ENCODE results near the gene TEKT2. TPM values are rescaled to one million over a fixed set of nuclear protein-coding genes. Genes with fewer than 3 reads are reported as not detected.
A peak's percentile ranks its signal among the peaks of the same experiment; 100 is the strongest.

TEKT2 gene
- total and polyA plus RNA-seq, 2 of the 8 experiments (the other 6 are each of a cell fraction or from before 2014, with no cell fraction given), result 1.6 to 1.7 TPM

GRCh38 chr1:36091698-36092097 is 7.8 kb downstream of the TEKT2 start:
- ChIA-PET CTCF (ENCODE audit: partially characterized antibody) (interaction anchor here (32.6 kb wide), 1 partner anchor 46 kb away, joined by 738 read pairs; no protein-coding TSS in a partner anchor), POLR2A (ENCODE audit: partially characterized antibody) (no interaction called here)
- no peak overlapping the region for H2AK5ac ChIP-seq (ENCODE audit: low read depth, low read length)
- H4K20me1 ChIP-seq (replicated peaks in 1 of 2; ENCODE audit: control insufficient read depth in 1 of 2, insufficient read depth in 2 of 2, low read length in 2 of 2), result peaks cover 0 to 10% of the 10 kb centered on the region in 2 experiments
- H2BK120ac ChIP-seq (replicated peaks; ENCODE audit: low read depth, low read length), result no peak overlapping the region
- 96% methylated on average over 13 of the region's 13 CpGs; no CpG with 5 or more reads in 1 of the 2 experiments for WGBS, 2 experiments (ENCODE audit: extremely low coverage in 1 of 2, insufficient coverage in 1 of 2, insufficient read length in 1 of 2, insufficient replicate concordance in 2 of 2, low coverage in 1 of 2, low lambda C conversion rate in 2 of 2, missing lambda C conversion rate in 1 of 2)
- no peak overlapping the region for H3K56ac ChIP-seq (replicated peaks; ENCODE audit: insufficient read length, low read depth, low read length)
- no peak overlapping the region for H3K18ac ChIP-seq (ENCODE audit: extremely low read depth, low read length)
- H3K23ac ChIP-seq (ENCODE audit: insufficient read length), result no peak overlapping the region
- H4K8ac ChIP-seq (ENCODE audit: extremely low read depth, insufficient read depth, low read length), result peak overlapping the region; percentile 31; the same call in 1 of the 2 replicates
- H2BK15ac ChIP-seq (ENCODE audit: low read length), result no peak overlapping the region
- DNase-seq (ENCODE audit: low read depth in 1 of 2, low spot score in 2 of 2) (no peak), FAIRE-seq (no peak)
- H3K27me3 ChIP-seq (replicated peaks in 1 of 4; ENCODE audit: control insufficient read depth in 3 of 4, extremely low read depth in 1 of 4, insufficient read depth in 3 of 4, low read length in 3 of 4), result no peaks in the 10 kb centered on the region
- no peak overlapping the region for H4K5ac ChIP-seq (ENCODE audit: insufficient read length, low read depth, low read length)
- peaks cover 0 to 12% (median 10%) of the 10 kb centered on the region in 4 experiments; a peak in 5 of 7 replicates for H3K4me1 ChIP-seq (replicated peaks in 1 of 4; ENCODE audit: control insufficient read depth in 3 of 4, insufficient read depth in 4 of 4, low read length in 3 of 4)
- H3K79me1 ChIP-seq (ENCODE audit: low read depth, low read length), result peaks cover 5% of the 10 kb centered on the region; the same call in 1 of the 2 replicates
- no peak overlapping the region for H2BK12ac ChIP-seq (ENCODE audit: low read depth, low read length)
- no peak overlapping the region for H3K4me3 ChIP-seq (ENCODE audit: extremely low read depth in 1 of 4, insufficient read depth in 2 of 4, low read depth in 3 of 4, low read length in 4 of 4)
- H2BK20ac ChIP-seq (ENCODE audit: low read length), result no peak overlapping the region
- no peak overlapping the region for H4K91ac ChIP-seq (replicated peaks; ENCODE audit: insufficient read length, low read length)
- H3K36me3 ChIP-seq (ENCODE audit: control insufficient read depth in 2 of 4, insufficient read depth in 4 of 4, low read length in 3 of 4), result peaks cover 23 to 38% (median 33%) of the 10 kb centered on the region in 4 experiments
- TF ChIP-seq POLR2AphosphoS5 (IDR thresholded peaks at IDR 0.05; ENCODE audit: low read depth, low read length) (no peak), TBP (IDR thresholded peaks at IDR 0.05; ENCODE audit: low read depth, low read length) (no peak), KDM1A (IDR thresholded peaks at IDR 0.05; ENCODE audit: borderline replicate concordance, low read length) (no peak), E2F6 (IDR thresholded peaks at IDR 0.05) (no peak), BRCA1 (IDR thresholded peaks at IDR 0.05; ENCODE audit: low read depth, low read length) (no peak), CHD1 (IDR thresholded peaks at IDR 0.05; ENCODE audit: low read depth, low read length) (no peak), EGR1 (IDR thresholded peaks at IDR 0.05; ENCODE audit: borderline replicate concordance, low read depth, low read length) (no peak), USF2 (IDR thresholded peaks at IDR 0.05; ENCODE audit: low read length) (no peak), ATF3 (IDR thresholded peaks at IDR 0.05; ENCODE audit: insufficient read depth, low read depth, low read length) (no peak)
- no peak overlapping the region for H3K4me2 ChIP-seq (ENCODE audit: insufficient read depth in 1 of 2, low read depth in 2 of 2, low read length in 2 of 2)
- H3K9me3 ChIP-seq (ENCODE audit: insufficient read depth in 2 of 2, low read depth in 1 of 2, low read length in 1 of 2), result no peaks in the 10 kb centered on the region
- peaks cover 0 to 15% of the 10 kb centered on the region in 2 experiments; a peak in 2 of 4 replicates for H3K79me2 ChIP-seq (ENCODE audit: control insufficient read depth in 1 of 2, insufficient read depth in 2 of 2, low read length in 2 of 2)
- no peak overlapping the region for H3K4ac ChIP-seq (replicated peaks; ENCODE audit: insufficient read length, low read depth, low read length)
- no peak overlapping the region for H3K9ac ChIP-seq (replicated peaks in 1 of 4; ENCODE audit: extremely low read depth in 1 of 4, low read depth in 3 of 4, low read length in 3 of 4)
- H3K27ac ChIP-seq (ENCODE audit: low read depth, low read length), result no peak overlapping the region
- H3K14ac ChIP-seq (ENCODE audit: insufficient read length), result no peak overlapping the region
- no peak overlapping the region for H2BK5ac ChIP-seq (ENCODE audit: low read depth, low read length)
- no peak overlapping the region for H2AFZ ChIP-seq (ENCODE audit: low read length)
- peaks cover 7% of the 10 kb centered on the region; the same call in 1 of the 2 replicates for H3K23me2 ChIP-seq (ENCODE audit: low read depth, low read length)
